HL-60/S4 treated with phorbol 12-myristate 13-acetate at 8.2 ng/mL for 4 days and 3 days (cell line): ENCODE data around the gene GGTLC3.
"Not testable (repeated sequence)": the region's sequence is repeated elsewhere in the genome, so short reads cannot be mapped to it uniquely, and the experiment has no call there.

Experiments used
- in situ Hi-C: fragments of 300-500 bp; cut with MboI; formaldehyde crosslinking; loops from 2 replicates; pipeline ENCODE4 v1.15.0; 2022; ENCODE audit warnings: low sequenced_read_pairs

The GGTLC3 gene

GRCh38 chr22:18513454-18513853, 4.5 kb downstream of the GGTLC3 start:
- in situ Hi-C loops = not testable (repeated sequence)

- in situ Hi-C loops = not testable (repeated sequence)
Measured at GRCh38 chr22:18512378-18512777, 5.6 kb downstream of the GGTLC3 start.

GRCh38 chr22:18511327-18511726, 6.6 kb downstream of the GGTLC3 start:
- in situ Hi-C loops = not testable (repeated sequence)

GRCh38 chr22:18496227-18496626, 21.7 kb downstream of the GGTLC3 start:
- in situ Hi-C loops = not testable (repeated sequence)
